ENCODE data around the gene MLF2. TPM values are rescaled to one million over a fixed set of nuclear protein-coding genes. Genes with fewer than 3 reads are reported as not detected.

Gene MLF2
- total RNA-seq, 1 experiment from 2014 or later, result 175 TPM

GRCh38 chr12:6699989-6700645, 52.8 kb downstream of the MLF2 start:
- in situ Hi-C loops (cut with HindIII; ENCODE audit: low pct_unique_long_range_greater_than_20kb, low sequenced_read_pairs) (no loop called here), intact Hi-C loops (cut with micrococcal nuclease; ENCODE audit: unreplicated experiment) (loop anchor here (2.0 kb wide), 1 partner anchor 83 kb away; no protein-coding TSS in a partner anchor)
- BruUV-seq (replicated peaks), result no TSS peak
- Histone ChIP-seq H3K27me3 (ENCODE audit: control insufficient read depth, insufficient read depth, low read length) (peaks cover 11% of the 10 kb centered on the region), H3K9me3 (ENCODE audit: control insufficient read depth, insufficient read depth, low read depth, low read length) (no peaks in the 10 kb centered on the region), H3K36me3 (ENCODE audit: control insufficient read depth, insufficient read depth, low read length) (no peaks in the 10 kb centered on the region), H3K27ac (ENCODE audit: low read length) (no peak overlapping the region), H3K4me1 (ENCODE audit: control insufficient read depth, insufficient read depth, low read length) (no peaks in the 10 kb centered on the region), H3K4me3 (ENCODE audit: low read depth in 2 of 2, low read length in 2 of 2) (peak overlapping the region; percentile 40 to 45)
- ChIA-PET CTCF (no interaction called here), POLR2A (no interaction called here)
- peak; percentile 59 for ATAC-seq
- DNase-seq (ENCODE audit: low read depth, low spot score), result no peak
- TF ChIP-seq CTCF (IDR thresholded peaks at IDR 0.05), result no peak
- TF ChIP-seq TCF7L2 (IDR thresholded peaks at IDR 0.05; ENCODE audit: low read depth, low read length), result no peak
- no peak for TF ChIP-seq POLR2AphosphoS5 (IDR thresholded peaks at IDR 0.05; ENCODE audit: low read depth, low read length)
- no peak for TF ChIP-seq SIN3A (IDR thresholded peaks at IDR 0.05; ENCODE audit: borderline replicate concordance, insufficient read depth, low read depth, low read length)
- no peak for TF ChIP-seq REST (IDR thresholded peaks at IDR 0.05; ENCODE audit: insufficient read depth in 1 of 2, low read depth in 2 of 2, low read length in 1 of 2)

- DNase-seq (ENCODE audit: low read depth, low spot score), result no peak
- Histone ChIP-seq H3K4me1 (ENCODE audit: control insufficient read depth, insufficient read depth, low read length) (no peaks in the 10 kb centered on the region), H3K27ac (ENCODE audit: low read length) (no peak overlapping the region), H3K4me3 (ENCODE audit: low read depth in 2 of 2, low read length in 2 of 2) (peak overlapping the region; percentile 40 to 45; a peak in 3 of 4 replicates), H3K9me3 (ENCODE audit: control insufficient read depth, insufficient read depth, low read depth, low read length) (no peaks in the 10 kb centered on the region), H3K27me3 (ENCODE audit: control insufficient read depth, insufficient read depth, low read length) (peaks cover 11% of the 10 kb centered on the region), H3K36me3 (ENCODE audit: control insufficient read depth, insufficient read depth, low read length) (no peaks in the 10 kb centered on the region)
- ChIA-PET CTCF (no interaction called here), POLR2A (no interaction called here)
- BruUV-seq (replicated peaks), result no TSS peak
- intact Hi-C loops (cut with micrococcal nuclease; ENCODE audit: unreplicated experiment) (loop anchor here (2.0 kb wide), 1 partner anchor 83 kb away; no protein-coding TSS in a partner anchor), in situ Hi-C loops (cut with HindIII; ENCODE audit: low pct_unique_long_range_greater_than_20kb, low sequenced_read_pairs) (no loop called here)
- TF ChIP-seq TCF7L2 (IDR thresholded peaks at IDR 0.05; ENCODE audit: low read depth, low read length) (no peak), POLR2AphosphoS5 (IDR thresholded peaks at IDR 0.05; ENCODE audit: low read depth, low read length) (no peak), REST (IDR thresholded peaks at IDR 0.05; ENCODE audit: insufficient read depth in 1 of 2, low read depth in 2 of 2, low read length in 1 of 2) (no peak)
- no peak for ATAC-seq
Measured at GRCh38 chr12:6699259-6699988, 53.5 kb downstream of the MLF2 start.
